ENCODE results near the gene BRME1.

DNA sequence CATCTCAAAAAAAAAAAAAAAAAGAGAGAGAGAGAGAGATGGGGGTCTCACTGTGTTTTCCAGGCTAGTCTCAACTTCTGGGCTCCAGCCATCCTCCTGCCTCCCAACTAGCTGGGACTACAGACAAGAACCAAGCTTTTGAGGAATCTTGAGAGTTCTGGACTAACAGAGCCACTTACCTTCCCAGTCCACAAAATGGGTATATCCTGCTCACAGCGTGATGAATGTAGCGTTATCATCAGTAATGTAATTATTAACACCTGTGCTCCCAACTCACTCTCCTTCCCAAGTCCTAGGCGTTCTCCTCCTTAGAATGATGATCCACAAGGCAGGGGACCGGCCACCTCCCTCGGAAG is 33.6 kb downstream of the BRME1 start:
- TF ChIP-seq TAF1 (IDR thresholded peaks at IDR 0.05; ENCODE audit: low read depth, low read length) (no peak), POLR2AphosphoS5 (IDR thresholded peaks at IDR 0.05; ENCODE audit: low read depth, low read length) (no peak), POLR2A (IDR thresholded peaks at IDR 0.05; ENCODE audit: low read depth, low read length) (no peak), PAX5 (IDR thresholded peaks at IDR 0.05; ENCODE audit: insufficient read depth, low read length, severe bottlenecking) (no peak), POU2F2 (IDR thresholded peaks at IDR 0.05; ENCODE audit: low read depth, low read length) (no peak)
